Epidermal melanocyte (primary cell): ENCODE measurements around the gene CTSW.
"Not testable (repeated sequence)": the region's sequence is repeated elsewhere in the genome, so short reads cannot be mapped to it uniquely, and the experiment has no call there.

ENCODE experiments used
- DNase-seq: peaks from one replicate; pipeline ENCODE4 v3.0.0; 2011; ENCODE audit warnings: low spot score; ENCODE audit not compliant: insufficient read length

The CTSW gene

GRCh38 chr11:65879617-65880016, at the start of gene CTSW:
Gene CTSW (plus strand): TSS chr11:65879837. CDS start chr11:65879855, 18 bp downstream.
- no peak for DNase-seq

GRCh38 chr11:65832231-65832630, 47.4 kb upstream of the CTSW start:
- not testable (repeated sequence) for DNase-seq

GRCh38 chr11:65833297-65834030, 46.2 kb upstream of the CTSW start, which contains the start of gene SNX32:
Gene SNX32 (plus strand): TSS chr11:65833963. CDS start chr11:65834066, 103 bp downstream.
- peak; percentile 95 for DNase-seq

- DNase-seq, result no peak
These were observed 45.4 kb upstream of the CTSW start for GRCh38 chr11:65834202-65834601.

DNA sequence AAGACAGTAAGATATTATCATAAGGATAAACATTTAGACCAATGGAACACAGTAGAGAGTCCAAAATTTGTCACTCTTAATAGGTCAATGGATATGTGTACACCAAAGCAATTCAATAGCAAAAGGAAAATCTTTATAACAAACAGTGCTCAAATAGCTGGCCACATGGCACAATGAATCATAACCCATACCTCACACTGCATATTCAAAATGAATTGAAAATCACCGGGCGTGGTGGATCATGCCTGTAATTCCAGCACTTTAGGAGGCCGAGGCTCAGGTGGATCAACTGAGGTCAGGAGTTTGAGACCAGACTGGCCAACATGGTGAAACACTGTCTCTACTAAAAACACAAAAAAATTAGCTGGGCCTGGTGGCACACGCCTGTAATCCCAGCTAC, 37.5 kb upstream of the CTSW start:
- no peak for DNase-seq

DNA sequence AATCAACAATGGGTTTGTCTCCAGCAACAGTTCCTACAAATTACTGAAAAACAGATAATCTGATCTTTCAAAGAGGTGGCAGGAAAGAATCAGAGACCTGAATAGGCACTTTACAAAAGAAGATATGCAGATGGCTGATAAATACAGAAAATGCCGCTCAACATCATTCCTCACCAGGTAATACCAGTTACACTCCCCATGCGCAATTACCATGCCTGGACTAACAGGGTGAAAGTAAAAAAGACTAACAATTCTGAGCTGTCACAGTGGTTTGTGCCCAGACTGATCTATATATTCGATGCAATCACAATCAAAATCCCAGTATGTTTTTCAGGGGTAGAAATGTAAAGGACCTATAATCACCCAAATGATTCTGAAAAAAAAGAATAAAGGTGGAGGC, 35.8 kb upstream of the CTSW start:
- DNase-seq, result no peak

- no peak for DNase-seq
These were observed 35.3 kb upstream of the CTSW start for GRCh38 chr11:65844231-65844872.

DNA sequence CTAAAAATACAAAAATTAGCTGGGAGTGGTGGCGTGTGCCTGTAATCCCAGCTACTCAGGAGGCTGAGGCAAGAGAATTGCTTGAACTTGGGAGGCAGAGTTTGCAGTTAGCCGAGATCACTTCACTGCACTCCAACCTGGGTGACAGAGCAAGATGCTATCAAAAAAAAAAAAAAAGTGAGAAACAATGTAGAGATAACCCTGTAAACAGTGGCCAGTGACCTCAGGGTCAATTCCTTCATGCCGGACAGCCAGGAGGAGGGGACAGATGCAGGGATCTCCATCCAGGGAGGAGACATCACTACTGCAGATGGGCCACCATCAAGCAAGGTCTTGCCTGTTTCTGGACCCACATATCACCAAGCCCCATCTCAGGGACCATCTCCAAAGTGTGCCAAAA, 31.9 kb upstream of the CTSW start:
- DNase-seq, result no peak

- DNase-seq, result not testable (repeated sequence)
These were observed 30.9 kb upstream of the CTSW start for GRCh38 chr11:65848693-65849092.

DNA sequence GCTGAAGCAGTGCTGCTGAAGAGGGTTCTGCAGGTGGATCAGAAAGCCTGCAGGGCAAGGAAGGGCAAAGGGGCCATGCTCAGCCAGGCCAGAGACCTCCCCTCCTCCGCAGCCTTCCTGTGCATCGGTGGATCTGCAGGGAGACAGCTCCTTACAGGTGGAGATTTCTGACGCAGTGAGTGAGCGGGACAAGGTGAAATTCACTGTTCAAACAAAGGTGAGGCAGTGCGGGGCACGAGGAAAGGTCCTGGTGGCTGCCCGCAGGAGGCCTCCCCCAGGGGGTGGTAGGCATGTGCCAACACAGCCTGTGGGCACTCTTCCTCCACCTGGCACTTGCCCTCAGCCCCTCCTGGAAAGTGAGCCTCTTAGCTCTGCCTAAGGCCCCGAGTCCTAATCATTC, 30.3 kb upstream of the CTSW start:
- DNase-seq, result no peak

DNA sequence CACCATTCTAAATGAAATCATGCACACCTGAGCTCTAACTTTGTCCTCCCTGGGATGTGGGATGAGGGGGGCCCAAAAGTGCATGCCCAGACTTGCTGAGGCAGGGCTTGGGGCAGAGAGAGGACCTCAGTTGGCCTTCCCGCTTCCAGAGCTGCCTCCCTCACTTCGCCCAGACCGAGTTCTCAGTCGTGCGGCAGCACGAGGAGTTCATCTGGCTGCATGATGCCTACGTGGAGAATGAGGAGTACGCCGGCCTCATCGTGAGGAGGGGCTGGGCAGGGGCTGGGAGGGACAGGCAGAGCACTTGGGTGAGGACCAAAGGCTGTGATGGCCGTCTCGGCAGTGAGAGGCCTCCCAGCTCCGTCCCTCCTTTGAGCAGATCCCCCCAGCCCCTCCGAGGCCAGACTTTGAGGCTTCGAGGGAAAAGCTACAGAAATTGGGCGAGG, 29.8 kb upstream of the CTSW start:
- DNase-seq, result no peak

GRCh38 chr11:65850217-65851082, 29.2 kb upstream of the CTSW start:
- DNase-seq, result no peak

GRCh38 chr11:65851083-65851579, 28.5 kb upstream of the CTSW start:
- no peak for DNase-seq

DNA sequence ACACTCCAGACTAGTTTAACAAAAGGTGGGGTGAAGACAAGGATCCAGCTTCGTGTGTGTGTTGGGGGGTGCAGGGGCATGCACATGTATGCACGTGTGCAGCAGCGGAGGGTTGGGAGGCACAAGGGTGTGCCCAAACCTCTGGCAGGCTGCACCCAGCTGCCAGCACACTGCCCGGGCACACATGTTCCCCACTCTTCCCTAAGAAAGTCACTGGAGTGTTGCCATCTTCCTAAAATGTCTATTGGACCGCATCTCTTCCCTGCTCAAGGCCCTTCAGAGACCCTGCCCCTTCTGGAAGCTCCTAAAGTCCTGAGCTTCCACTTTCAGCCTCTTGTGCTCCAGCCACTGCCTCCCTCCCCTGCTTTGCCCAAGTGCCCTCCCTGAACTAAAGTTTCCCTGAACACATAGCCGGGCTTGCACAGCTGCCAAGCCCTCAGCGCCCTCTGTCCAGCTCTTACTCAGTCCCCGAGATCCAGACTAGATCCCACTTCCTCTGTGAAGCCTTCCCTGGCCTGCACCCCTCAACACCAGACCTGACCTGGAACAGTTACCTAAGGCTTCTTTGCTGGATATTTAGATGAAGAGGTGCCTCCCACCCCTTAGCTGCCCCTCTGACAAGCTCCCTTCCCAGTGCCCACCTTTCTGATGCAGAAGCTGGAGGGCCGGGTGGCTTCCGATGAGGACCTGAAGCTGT, 27.7 kb upstream of the CTSW start:
- DNase-seq, result no peak

DNA sequence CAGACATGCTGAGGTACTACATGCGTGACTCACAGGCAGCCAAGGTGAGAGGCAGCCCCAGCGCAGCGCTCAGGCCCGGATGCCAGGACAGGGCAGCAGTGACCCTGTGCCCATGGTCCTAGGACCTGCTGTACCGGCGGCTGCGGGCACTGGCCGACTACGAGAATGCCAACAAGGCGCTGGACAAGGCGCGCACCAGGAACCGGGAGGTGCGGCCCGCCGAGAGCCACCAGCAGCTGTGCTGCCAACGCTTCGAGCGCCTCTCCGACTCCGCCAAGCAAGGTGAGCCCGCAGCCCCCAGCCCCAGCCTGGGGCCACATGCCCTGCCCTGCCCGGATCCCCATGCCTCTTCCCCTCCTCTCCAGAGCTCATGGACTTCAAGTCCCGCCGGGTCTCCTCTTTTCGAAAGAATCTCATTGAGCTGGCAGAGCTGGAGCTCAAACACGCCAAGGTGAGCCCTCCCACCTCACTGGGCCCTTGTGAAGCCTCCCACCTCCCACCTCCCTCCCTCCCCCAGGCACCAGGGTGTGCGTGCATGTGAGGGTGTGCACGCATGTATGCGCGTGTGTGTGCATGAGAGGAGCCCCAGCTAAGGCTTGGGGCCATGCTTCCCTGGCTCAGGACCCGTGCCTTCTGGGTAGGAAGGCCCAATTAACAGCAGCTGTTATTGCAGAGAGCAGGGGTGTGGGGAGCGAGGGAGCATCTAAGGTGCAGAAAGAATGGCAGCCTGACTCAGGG, 27.0 kb upstream of the CTSW start:
- DNase-seq, result no peak

DNA sequence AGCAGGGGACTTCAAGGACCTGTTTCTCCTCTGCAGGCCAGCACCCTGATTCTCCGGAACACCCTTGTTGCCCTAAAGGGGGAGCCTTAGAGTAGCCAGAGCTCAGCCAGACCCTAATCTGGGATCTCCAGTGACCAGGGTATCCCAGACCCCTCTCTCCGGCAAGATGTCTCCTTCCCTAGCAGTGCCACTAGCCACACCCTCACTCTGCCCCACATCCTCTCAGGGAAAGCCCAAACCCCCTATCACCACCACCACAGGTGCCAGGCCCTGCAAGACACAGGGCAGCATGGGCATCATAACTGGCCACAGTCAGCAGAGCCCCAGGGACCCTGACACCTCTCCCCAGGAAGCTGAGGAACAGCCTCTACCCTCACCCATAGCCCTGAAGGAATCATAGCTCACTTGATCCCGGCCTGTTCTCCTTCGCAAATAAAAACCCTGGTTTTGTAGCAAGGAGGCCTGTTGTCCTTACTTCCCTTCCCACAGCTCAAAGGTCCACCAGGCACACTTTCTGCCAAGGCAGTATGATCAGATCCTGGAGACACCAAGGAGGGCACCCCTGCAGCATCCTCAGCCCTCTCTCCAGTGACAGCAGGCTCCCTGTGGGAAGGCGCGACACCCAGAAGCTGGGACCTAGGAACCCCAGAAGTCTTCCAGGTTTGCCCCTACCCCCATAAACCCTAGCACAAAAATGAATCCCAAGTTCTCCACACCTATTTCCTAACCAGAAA, 26.2 kb upstream of the CTSW start:
- DNase-seq, result no peak

GRCh38 chr11:65854161-65854592, 25.5 kb upstream of the CTSW start:
- no peak for DNase-seq

- DNase-seq, result no peak
These were observed 24.5 kb upstream of the CTSW start for GRCh38 chr11:65854852-65855837.
